HTERT RPE-1 (cell line): ENCODE measurements around the gene NXNL2.

ENCODE experiments used
- in situ Hi-C: fragments of 300-500 bp; cut with MboI; formaldehyde crosslinking; loops from 4 replicates; pipeline ENCODE4 v1.14.3; 2020; ENCODE audit warnings: low sequenced_read_pairs

NXNL2 gene

GRCh38 chr9:88531920-88532698 lies 2.9 kb upstream of the NXNL2 start:
- in situ Hi-C loops = no loop called here

- in situ Hi-C loops = no loop called here
Observed at GRCh38 chr9:88533951-88534455, 975 bp upstream of the NXNL2 start.

GRCh38 chr9:88535226-88536022 lies 446 bp downstream of the NXNL2 start:
- in situ Hi-C loops = no loop called here

DNA sequence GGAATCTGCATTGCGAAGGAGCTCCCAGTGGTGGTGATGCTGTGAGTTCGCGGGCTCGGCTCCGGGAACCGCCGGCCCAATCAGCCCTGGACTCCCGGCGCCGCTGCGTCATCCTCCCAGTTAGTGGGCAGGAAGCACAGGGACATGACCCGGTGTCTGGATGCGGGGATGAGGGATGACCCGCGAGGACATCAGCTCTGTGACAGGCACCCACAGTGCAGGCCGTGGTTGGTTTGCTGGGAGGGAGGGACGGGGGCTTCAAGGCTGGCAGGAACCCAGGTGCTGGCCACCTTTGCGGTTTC lies 996 bp downstream of the NXNL2 start:
- in situ Hi-C loops = no loop called here

DNA sequence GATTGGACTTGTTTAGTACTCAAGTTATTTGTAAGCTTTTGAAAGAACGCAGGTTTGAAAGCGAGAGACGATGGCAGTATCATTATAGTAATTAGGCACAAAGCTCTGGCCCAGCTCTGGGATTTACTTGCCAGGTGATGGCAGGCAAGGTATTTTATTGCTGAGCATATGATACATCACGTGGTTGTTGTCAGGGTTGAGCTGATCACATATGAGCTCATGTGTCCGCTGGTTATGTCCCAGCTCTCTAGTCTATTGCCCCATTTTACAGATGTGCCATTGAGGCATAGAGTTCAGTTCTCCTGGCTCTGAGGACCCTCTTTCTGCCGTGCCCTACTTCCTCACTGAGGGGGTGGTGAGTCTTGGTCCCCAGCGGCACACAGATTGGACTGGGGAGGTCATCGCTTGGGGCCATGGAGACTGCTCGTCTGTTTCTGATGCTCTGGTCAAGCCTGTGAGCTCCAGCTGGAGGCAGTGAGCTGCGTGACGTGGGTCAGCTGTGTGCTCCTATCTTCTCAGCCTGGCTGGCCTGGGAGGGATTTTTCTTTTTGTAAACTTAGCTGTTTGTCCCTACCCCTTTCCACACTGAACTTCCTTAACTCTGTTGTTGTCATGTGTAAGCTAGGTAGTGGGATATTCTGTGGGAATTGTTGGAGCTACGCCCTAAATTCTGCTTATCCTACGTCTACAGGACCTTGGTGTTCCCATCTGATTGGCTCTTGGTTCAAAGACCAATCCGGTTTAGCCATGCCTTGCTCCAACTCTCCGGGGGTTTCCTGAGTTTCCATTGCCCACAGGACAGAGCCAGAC lies 2.2 kb downstream of the NXNL2 start:
- in situ Hi-C loops = no loop called here

- in situ Hi-C loops = no loop called here
Observed at GRCh38 chr9:88537761-88538091, 2.7 kb downstream of the NXNL2 start.

- in situ Hi-C loops = no loop called here
Observed at GRCh38 chr9:88538311-88539085, 3.5 kb downstream of the NXNL2 start.

DNA sequence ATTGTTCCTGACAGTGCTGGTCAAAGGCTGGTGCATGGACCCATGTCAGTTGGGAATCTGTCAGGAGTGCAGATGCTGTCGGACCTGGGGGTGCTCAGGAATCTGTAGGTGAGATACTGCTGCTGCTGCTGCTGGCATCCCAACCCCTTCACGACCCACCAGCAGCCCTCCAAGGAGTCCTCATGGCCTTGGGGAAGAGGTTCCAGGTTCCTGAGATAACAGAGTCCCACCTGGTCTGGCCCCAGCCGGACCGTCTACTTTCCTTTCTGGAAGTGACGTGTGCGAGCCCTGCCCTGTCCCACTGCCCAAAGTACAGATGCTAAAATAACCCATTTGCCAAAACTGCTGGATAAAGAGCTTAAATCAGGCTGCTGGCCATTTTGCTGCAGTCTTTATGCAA lies 4.3 kb downstream of the NXNL2 start:
- in situ Hi-C loops = no loop called here

- in situ Hi-C loops = no loop called here
Observed at GRCh38 chr9:88540251-88540763, 5.3 kb downstream of the NXNL2 start.

- in situ Hi-C loops = no loop called here
Observed at GRCh38 chr9:88544245-88544644, 9.3 kb downstream of the NXNL2 start.

- in situ Hi-C loops = no loop called here
Observed at GRCh38 chr9:88551546-88552137, 16.7 kb downstream of the NXNL2 start.

DNA sequence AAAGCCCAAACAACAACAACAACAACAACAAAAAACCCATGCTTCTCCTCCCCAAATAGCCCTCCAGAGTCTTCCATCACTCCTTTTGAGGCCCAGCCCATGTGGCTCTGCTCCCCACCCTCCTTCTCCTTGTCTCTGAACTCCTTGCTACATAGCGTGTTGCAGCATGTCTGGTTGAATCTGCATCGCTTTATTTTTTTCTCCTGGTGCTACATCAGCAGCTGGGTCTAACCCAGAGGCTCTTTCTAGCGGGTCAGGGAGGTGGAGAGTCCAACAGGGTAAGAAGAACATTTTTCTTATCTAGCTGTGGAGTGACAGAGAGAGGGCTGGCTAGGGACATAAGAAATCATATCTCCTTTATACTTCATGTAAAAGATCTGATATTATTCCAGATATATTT lies 18.4 kb downstream of the NXNL2 start:
- in situ Hi-C loops = no loop called here

GRCh38 chr9:88555268-88555980 lies 20.4 kb downstream of the NXNL2 start:
- in situ Hi-C loops = no loop called here

GRCh38 chr9:88559661-88560060 lies 24.7 kb downstream of the NXNL2 start:
- in situ Hi-C loops = no loop called here

GRCh38 chr9:88567870-88568269 lies 32.9 kb downstream of the NXNL2 start:
- in situ Hi-C loops = no loop called here

DNA sequence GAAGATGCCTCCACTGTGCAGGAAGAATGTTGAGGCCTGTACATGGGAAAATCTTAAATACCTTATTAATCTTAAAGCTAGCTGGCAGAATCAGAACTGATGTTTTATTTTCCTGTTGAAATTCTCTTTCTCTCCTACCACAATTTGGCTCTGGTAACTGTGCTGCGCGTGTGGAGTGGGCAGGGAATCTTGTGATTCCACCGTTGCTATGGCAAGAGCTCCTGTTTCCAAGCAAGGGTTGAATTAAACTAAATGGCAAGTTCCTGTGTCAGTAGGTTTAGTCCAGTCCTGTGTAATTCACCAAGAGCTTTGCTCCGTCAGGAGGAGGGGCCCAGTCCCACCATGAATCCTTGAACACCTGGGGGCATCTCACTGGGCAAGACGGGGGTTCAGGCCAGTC lies 36.4 kb downstream of the NXNL2 start:
- in situ Hi-C loops = no loop called here

GRCh38 chr9:88572684-88573083 lies 37.7 kb downstream of the NXNL2 start:
- in situ Hi-C loops = no loop called here

GRCh38 chr9:88574953-88575352 lies 40.0 kb downstream of the NXNL2 start:
- in situ Hi-C loops = no loop called here

- in situ Hi-C loops = no loop called here
Observed at GRCh38 chr9:88577256-88578120, 42.5 kb downstream of the NXNL2 start.
